Lower leg skin (tissue), 3 donors: ENCODE data around the gene SMIM28.

Experiments
- CTCF ChIP-seq, 3 donors: fragments of 450-650 bp; IDR thresholded peaks; one replicate each; pipeline ENCODE4 v1.5.1; 2016; ENCODE audit warnings: antibody characterized with exemption in 3 of 3, mild to moderate bottlenecking in 3 of 3, moderate library complexity in 2 of 3
- POLR2A ChIP-seq, 2 donors: fragments of 450-650 bp; IDR thresholded peaks; one replicate each; pipeline ENCODE4 v1.6.1; 2016 to 2017; ENCODE audit warnings: antibody characterized with exemption in 2 of 2, mild to moderate bottlenecking in 1 of 2, moderate library complexity in 1 of 2

- TF ChIP-seq CTCF (IDR thresholded peaks at IDR 0.05) (no peak), POLR2A (IDR thresholded peaks at IDR 0.05) (no peak)
Measured at GRCh38 chr6:138404666-138405337, 27.1 kb downstream of the SMIM28 start.
